Thyroid gland (tissue), 4 donors: ENCODE data around the gene TMED4.

Experiments used
- POLR2A ChIP-seq, 2 donors: fragments of 450-650 bp; IDR thresholded peaks; one replicate each; pipeline ENCODE4 v1.6.1; 2017; ENCODE audit warnings: antibody characterized with exemption in 2 of 2, mild to moderate bottlenecking in 2 of 2, moderate library complexity in 1 of 2
- TF ChIP-seq, protein P1 (sequence below), 6 experiments: fragments of 200-600 bp in 3 of 6; fragments of 450-650 bp in 3 of 6; sonication (generic) in 3 of 6; IDR thresholded peaks; one replicate each; pipeline ENCODE4 v1.5.1; 2016 to 2019; ENCODE audit warnings: antibody characterized with exemption in 6 of 6, mild to moderate bottlenecking in 2 of 6, inconsistent platforms in 1 of 6, moderate library complexity in 1 of 6

DNA sequence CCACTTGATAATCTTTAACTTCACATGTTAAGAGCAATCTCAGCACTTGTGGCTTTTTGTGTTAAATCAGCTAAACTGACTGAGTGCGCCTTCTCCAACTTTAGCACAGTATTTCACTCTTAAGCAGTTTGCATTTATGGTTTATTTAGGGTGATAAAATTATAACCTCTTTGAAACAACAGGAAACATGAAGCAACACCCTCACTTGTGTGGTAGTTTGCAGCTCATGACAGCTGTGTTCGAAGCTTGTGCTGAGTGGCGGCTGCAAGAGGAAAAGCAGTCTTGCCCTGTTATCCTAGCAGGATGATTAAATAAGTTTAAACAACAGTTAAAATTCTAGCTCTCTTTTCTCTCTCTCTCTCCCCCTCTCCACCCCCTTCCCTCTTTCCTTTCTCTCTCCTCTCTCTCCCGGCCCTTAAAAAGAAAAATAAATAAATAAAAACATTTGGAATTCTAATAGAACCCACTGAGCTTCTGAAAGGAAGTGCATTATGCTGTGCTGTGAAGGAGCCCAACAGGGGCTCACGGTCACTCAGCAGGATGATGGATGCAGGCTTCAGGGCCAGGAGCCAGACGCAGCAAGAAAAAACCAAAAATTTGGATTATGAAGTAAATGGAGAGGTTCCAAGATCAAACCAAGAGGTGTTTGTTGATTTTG is 49.6 kb upstream of the TMED4 start:
- TF ChIP-seq, protein P1, sequence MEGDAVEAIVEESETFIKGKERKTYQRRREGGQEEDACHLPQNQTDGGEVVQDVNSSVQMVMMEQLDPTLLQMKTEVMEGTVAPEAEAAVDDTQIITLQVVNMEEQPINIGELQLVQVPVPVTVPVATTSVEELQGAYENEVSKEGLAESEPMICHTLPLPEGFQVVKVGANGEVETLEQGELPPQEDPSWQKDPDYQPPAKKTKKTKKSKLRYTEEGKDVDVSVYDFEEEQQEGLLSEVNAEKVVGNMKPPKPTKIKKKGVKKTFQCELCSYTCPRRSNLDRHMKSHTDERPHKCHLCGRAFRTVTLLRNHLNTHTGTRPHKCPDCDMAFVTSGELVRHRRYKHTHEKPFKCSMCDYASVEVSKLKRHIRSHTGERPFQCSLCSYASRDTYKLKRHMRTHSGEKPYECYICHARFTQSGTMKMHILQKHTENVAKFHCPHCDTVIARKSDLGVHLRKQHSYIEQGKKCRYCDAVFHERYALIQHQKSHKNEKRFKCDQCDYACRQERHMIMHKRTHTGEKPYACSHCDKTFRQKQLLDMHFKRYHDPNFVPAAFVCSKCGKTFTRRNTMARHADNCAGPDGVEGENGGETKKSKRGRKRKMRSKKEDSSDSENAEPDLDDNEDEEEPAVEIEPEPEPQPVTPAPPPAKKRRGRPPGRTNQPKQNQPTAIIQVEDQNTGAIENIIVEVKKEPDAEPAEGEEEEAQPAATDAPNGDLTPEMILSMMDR (IDR thresholded peaks at IDR 0.05), result no peak
- TF ChIP-seq POLR2A (IDR thresholded peaks at IDR 0.05), result no peak
